HG02981 (cell line): ENCODE results near the gene SKI.

Experiments used
- ATAC-seq: cut with Tn5 transposase; IDR thresholded peaks from one replicate; pipeline ENCODE4 v1.9.1; 2021; ENCODE audit warnings: mild to moderate bottlenecking, moderate library complexity; ENCODE audit not compliant: unreplicated experiment

SKI gene

DNA sequence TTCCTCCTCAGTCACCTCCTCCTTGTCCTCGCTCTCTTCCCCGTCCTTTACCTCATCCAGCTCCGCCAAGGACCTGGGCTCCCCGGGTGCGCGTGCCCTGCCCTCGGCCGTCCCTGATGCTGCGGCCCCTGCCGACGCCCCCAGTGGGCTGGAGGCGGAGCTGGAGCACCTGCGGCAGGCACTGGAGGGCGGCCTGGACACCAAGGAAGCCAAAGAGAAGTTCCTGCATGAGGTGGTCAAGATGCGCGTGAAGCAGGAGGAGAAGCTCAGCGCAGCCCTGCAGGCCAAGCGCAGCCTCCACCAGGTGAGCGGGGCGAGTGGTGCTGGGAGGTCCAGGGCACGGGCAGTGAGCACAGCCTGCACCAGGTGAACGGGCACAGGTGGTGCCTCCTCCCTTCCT, 76.2 kb downstream of the SKI start:
- no peak for ATAC-seq

DNA sequence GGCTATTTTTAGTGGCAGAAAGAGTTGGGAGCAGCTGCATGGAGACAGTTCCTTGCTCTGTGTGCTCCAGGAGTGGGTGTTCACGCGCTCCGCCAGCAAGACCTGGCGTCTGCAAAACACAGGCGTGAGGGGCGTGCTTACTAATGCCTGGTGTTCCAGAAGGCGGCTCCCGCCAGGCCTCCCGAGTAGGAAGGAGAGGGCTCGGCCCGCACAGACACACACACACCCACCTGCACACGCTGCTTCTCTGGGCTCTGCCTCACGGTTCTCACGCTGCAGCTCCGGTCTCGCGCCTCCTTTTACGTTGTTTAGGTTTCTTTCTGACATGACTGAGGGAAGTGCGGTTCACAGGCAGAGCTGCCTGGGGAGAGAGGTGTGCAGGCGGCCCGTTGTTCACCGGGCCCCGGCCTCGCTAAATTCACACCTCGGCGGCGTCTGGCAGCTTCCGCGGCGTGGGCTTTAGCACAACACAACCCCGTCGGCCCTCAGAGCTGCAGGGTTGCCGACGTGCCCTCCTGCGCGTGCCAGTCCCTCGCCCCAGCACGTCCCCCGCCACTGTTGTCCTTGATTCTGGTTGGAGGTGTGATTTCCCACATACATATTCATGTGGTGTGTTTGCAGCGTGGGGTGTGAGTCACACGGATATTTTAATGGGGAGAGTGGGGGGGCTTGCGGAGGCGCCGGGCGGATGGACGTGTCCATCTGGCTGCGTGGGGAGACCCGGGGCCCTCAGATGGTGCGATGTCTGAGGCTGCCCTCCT, 77.0 kb downstream of the SKI start:
- ATAC-seq: no peak

DNA sequence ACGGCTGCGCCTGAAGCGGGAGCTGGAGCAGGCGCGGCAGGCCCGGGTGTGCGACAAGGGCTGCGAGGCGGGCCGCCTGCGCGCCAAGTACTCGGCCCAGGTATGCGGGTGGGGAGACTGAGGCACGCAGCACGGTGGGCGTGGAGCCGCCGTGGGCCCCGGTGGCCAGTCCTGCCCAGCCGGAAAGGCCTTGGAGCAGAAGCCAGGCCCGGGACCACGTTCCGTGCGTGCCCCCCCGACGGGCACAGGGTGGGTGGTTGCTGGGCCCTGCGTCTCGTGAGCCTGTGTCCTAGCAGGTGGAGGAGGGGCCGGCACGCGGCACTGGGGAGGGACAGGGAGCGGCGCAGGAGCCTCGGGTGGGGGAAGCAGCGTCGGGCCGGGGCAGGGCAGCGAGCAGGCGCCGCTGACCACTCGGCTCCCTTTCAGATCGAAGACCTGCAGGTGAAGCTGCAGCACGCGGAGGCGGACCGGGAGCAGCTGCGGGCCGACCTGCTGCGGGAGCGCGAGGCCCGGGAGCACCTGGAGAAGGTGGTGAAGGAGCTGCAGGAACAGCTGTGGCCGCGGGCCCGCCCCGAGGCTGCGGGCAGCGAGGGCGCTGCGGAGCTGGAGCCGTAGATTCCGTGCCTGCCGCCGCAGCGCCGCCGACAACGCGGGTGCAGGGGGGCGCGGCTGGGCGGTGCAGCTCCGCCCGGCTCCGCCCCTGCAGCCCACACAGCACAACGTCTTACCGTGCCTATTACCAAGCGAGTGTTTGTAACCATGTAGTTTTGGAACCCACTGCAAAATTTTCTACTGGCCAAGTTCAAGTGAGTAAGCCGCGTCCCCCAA, 78.2 kb downstream of the SKI start:
- ATAC-seq: no peak

DNA sequence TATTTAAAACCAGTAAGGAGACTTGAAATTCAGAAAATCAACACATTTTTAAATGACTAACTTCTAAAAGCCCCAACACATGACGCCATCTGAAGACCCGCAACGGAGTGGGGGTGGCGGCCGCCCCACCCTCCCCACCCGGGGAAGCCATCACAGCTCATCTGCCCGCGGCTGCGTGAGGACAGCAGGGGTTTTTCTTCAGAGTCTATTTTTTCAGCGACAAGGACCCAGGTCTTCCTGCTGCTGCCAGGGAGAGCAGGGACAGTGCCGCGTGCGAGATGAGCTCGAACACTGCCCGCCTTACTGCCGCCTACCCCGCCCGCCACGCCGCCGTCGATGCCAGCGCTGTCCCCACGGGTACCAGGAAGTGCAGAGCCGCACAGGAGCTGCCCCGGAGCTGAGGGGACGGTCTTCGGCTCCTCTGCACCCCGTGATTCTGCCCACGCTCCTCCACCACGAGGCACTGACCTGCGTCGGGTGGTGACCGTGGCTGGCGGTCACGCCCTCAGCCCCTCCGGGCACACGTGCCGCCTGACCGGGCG, 79.0 kb downstream of the SKI start:
- ATAC-seq: no peak

DNA sequence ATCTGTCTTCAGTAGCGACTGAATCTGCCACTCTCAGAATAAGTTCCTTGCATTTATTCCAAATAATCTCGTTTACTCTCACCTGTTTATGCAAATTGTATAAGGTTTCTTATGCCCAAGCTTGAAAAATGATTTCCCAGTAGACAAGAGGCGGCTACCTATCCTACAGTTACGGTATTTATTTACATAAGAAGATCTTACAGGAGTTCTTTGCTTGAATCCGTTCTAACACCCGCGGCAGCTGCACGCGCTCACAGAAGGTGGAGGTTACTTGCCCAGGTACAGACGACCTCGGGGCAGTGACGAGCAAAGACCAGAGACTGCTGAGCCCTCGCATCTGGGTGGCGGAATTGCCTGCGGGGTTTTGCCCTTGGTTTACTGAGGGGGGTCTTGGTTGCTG, 79.9 kb downstream of the SKI start:
- ATAC-seq: no peak

DNA sequence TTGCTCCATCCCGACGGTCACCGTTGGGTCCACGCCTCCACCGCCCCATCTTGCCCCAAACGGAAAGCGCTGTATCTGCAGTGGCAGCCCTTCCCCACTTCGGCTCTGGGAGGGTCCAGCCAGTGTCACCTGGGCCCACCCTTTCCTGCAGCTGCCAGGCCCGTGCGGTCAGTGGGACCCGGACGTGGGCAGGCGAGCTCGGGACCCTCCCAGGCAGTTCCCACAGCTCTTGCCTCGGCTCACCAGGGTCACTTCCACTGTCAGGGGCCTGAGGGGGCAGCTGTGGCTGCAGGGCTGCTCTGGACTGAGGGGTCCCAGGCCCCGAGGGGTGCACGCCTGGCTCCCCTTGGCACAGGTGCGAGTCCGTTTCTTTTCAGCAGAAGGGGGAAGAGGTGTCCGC, 80.7 kb downstream of the SKI start:
- ATAC-seq: no peak

DNA sequence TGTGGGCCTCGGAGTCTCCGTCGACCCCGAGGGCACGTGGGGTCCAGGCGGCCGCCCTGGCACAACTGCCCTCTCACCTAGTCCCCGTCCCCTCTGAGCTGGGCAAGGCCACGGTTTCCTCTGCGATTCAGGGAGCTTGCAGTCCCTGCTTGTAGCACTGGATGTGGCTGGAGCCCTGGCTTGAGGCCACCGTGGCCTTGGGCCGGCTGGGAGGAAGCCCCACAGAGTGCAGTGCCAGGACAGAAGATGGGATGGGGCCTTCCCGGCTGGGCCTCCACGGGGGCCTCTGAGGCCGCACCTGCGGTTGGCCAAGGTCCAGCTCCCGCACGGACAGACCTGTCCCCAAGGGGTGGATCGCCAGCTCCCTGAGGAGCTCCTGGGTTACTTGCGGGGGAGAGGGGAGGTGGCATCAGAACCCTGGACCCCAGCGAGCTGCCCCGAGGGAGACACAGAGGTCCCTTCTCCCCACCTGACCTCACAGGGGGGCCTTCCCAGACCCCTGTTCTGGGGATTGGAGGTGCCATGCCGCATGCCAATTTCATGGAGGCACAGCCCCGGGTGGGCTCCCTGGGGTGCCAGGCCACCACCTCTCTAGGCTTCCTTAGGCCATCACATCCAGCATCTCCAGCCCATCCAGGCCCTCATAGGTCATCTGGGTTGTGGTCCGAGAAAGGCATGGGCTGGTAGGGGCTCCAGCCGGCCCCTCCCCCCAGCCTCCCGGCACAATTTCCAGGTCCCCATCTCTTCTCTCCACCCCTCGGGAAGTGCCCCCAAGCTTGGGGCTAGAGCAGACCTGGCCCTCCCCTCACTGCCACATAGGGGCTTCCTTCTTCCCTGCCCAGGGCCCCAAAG, 82.4 kb downstream of the SKI start:
- ATAC-seq: no peak

DNA sequence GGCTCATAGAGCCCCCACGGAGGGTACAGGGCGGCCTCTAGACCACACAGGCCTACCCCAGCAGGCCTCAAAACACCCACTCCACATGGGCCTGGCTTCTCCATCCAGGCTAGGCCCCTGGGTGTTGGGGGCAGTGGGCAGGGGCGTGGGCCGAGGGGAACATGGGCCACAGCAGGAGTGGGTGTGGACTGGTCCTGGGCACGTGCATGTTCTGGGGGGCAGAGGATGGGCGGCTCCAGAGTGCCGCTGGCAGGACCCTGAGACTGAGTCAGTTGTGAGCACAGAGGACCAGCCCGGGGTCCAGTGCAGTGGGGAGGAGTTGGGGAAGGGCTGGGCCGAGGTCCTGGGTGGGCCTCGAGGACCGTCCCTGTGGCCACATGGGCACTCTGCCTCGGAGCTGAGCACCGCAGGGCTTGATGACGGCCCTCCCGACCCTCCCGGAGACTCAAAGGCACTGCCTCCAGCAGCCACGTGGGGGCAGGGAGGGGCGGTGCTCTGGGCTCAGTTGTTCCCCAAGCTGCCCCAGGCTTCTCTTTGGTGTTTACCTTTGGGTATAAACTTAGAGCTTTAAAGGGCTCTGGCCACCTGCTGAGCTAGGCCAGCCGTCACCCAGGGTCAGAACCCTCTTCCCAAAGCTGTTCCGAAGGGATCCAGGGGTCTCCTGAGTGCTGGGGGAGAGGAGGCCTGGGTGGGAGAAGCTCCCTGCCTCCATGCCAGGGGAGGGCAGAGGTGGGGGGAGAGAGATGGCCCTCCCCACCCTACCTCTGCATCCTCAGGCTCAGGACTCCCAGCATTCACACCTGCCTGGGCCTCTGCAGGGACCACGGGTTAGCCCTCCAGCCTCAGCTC, 83.3 kb downstream of the SKI start:
- no peak for ATAC-seq

DNA sequence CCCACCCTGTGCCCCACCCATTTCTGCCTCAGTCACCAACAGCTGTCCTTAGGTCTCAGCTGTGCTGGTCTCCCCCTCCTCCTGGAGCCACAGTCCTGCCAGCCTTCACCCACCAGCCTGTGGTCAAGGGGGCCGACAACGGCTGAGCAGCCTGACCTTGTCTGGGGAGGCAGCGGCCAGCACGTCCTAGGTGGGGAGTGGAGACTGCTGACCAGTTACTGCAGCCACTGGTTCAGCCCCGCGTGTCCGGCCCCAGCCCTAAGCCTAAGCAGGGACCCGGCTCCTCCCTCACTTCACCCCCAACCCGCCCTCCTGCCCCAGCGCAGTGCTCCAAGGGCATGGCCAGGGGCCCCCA, 84.0 kb downstream of the SKI start:
- ATAC-seq: no peak

DNA sequence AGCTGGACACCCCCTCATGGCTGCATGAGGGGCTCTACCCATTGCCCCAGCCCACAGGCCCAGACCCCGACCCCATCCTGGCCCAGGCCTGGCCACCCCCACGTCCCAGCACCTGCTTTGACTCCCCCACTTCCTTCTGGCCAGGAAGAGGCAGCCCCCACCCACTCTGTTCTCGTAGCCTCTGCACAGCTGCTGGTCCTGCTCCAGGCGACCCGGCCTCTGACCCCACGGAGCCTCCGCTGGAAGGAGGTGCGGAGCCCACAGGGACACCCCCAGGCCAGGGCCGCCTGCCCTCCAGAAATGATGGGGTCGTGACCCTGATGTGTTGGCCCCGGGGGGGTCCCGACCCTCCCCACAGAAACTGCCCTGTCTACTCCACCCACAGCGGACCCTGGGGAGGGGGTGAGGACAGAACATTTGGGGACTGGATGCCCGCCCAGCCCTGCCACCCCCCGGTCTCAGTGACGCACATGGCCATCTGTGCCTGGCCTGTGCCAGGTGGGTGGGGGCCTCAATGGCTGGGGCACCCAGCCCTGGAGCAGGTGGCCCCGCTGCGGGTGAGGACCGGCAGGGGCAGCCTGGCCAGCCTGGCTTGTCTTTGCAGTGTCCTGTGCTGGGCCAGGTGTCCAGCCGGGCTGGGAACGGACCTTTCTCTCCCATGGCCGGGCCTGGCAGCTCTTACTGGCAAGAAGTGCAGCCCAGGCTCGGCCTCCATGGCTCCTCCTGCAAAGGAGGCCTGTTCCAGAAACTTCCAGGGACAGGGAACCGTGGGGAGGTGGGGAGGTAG, 84.6 kb downstream of the SKI start:
- no peak for ATAC-seq

DNA sequence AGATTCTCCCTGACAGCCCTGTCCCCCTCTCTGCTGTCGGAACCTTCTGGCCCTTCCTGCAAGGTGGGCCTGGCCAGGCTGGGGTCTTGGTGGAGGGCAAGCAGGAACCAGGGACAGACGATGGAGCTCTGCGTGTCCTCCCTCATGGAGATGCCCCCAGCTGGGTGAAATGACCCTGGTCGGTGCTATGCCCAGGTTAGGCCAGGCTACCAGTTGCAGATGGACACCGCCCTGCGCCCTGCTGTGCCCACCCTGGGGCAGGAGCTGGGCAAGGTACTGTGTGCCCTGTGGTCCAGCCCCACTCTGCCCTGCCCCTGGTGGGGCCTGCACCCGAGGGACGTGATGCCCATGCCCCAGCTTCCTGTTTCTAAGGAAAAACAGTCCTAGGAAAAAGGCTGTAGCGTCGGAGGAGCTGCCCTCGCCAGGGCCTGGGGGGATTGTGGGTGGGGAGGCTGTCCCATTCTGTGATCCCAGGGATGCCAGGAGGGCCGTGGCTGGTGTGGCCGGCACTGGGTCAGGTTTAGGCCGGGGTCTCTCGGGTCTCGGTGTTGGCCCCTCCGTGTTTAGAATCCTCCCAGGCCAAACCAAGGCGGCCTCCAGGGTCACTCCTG, 85.6 kb downstream of the SKI start:
- no peak for ATAC-seq

DNA sequence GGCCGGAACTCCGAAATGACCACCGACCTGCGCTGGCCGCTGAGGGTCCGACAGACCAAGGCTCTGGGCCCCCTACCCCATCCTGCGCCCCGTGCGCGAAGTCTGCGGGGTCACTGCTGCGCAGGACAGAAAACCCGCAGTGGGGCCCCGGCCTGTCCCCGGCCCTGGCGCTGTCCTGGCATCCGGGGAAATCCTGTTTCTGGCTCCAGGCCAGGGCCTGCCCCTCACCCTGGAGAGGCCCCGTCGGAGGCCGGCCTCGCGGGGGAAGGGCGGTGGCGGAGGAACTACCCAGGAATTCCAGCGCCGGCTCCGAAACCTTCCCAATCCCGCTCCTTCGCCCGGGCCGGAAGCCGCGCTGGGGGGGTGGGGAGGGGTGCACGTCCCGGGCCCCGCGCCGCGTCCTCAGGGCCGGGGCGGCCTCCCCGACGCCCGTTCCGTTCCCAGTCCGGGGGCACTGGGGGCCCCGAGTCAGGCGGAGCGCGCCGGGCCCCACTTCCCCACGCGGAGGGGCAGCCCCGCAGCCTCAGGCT, 86.2 kb downstream of the SKI start:
- ATAC-seq: no peak

DNA sequence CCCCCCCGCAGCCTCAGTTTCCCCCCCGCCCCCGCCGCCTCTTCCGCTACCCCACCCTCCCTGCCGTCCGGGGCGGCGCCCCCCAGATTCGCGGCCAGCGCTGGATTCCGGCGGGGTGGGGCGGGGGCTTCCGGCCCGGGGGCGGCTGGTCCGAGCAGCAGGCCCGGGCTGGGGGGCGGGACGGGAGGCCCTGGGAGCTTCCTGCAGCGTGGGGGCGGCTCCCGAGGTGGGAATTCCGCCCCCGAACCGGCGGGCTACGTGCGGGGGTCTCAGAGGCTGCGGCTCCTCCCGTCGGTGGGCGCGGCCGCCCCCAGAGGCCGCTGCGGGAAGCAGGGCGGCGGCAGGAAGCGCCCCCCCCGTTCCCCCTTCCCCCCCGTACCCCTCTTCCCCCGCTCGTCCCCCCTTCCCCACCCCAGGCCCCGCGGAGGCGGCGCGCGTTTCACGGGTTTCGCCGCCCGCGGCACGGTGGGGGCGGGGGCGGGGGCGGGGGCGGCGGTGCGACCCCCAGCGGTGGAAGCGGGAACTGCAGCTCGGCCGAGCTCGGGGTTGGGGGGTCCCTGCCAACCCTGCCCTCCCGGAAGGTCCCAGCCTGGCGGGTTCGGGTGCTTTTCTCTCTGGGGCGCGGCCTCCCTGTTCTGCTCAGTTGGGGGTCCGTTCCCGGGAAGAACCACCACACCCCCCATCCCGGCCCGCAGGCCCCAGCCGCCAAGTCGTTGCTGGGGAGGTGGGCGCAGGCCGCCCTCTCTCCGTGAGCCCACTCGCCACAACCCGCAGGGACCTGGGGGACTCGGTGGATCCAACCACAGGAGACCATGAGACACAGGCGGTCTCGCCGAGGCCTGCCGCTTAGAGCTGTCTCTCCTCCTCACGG, 86.9 kb downstream of the SKI start:
- ATAC-seq: no peak

DNA sequence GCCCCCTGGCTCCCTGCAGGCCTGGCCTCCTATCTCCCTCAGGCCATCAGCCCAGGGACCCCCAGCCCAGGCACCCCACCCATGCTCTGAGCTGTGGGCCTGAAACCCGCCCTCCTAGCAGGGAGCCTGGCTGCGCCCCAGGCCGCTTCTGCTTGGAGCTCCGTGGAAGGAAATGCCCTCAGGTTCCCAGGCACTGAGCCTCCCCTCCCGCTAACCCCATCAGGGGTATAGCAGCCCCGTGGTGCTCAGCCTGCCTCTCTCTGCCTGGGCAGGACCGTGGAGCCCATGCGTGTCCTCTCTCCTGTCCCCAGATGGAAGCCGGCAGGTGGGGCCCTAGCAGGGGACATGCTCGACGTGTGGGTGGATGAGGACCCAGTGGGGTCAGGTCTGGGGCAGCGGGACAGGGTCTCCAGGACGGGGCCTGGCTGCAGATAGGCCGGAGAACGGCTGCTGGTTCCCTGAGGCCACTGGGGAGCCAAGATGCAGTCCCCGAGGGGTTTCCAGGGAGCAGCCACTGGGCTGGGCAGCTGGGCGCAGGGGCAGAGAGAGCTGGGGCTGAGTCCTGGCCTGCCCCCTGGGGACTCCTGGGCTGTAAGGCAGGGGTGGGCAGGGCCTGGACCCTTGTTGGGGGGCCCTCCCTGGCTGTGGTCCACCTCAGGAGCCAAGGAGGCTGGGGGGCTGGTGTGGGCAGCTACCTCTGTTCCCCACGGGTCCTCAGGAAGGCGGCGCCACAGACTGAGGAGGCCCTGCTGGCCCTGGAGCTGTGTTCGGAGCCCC, 87.7 kb downstream of the SKI start:
- no peak for ATAC-seq

DNA sequence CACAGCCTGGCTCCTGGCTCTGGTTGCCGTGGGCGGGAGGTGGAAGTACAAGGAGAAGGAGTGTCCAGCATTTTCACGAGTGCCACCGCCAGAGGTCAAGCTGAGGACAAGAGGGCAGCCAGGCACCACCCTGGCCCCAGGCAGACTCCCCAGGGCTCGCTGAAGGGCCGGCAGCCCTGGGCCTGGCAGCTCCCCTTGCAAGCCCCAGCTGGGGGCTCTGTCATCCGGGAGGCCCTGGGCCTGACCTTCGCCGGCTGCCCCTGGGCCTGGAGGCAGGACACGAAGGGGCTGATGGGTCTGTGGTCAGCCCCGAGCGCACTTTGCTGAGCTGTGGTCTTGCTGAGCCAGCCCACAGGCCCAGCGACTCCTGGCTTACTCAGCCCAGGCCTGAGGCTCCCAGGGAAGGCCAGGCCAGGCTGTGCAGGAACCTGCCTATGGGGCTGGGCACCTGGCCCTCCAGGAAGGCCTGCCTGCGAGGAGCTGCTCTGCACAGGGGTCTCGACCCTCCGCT, 88.4 kb downstream of the SKI start:
- no peak for ATAC-seq

DNA sequence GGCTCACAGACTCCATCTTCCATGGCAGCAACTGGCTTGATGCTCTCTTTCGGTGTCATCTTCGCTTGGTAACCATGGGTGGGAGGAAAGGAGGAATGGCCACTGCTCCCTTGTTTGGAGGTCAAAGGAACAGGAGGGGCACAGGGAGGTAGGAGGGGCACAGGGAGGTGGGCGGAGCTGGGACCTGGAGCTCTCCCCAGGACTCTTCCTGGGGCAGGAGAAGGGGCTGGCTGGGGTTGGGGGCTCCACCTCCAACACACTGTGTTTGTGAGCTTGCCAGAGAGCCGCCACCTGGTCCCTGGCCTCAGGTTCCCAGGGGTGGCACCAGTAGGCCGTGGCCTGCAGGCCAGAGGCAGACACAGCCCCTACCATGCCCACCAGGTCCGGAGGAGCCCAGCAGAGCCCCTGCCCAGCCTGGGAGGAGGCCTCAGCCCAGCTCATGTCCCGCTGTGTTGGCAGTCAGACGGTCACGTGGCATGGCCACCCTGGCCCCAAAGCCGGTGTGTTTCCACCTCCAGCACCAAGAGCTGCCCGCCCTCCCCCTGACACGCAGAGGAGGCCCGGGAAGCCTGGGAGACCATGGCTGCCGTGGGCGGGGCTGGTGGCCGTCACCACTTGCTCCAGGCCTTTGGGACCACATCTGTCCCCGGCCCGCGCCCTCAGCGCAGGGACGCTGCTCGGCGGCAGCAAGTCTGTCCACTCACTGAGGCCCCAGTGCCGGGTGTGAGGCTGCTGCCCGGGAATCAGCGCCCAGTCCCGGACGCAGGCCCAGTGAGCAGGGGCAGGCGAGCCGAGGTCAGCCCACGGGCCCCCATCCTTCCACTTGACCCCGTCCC, 89.3 kb downstream of the SKI start:
- no peak for ATAC-seq
